Measurements from ENCODE around the gene KMT2B.
A peak's percentile ranks its signal among the peaks of the same experiment; 100 is the strongest.
"Not testable (repeated sequence)": the region's sequence is repeated elsewhere in the genome, so short reads cannot be mapped to it uniquely, and the experiment has no call there.

The KMT2B gene

DNA sequence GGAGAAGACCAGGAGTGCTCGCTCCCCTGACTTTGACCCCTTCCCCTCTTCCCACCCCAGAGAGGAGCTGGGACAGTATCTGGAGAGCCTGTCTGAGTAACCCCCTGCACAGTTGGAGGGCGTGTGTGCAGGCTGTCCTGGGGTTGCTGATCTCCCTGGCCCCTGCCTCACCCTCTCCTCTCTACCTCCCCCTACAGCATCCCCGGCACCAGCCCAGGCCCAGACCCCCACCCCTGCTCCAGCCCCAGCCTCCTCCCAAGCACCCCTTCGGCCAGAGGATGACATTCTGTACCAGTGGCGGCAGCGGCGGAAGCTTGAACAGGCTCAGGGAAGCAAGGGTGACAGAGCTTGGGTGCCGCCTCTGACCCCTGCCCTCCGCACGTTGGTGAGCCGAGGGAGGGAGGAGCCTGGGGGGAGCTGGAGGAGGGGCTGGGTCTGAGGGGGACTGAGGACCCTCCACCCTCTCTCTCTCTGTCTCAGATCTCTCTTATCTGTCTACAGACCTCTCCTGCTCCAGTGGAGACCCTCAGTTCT, 48.8 kb downstream of the KMT2B start:
- TF ChIP-seq, protein P1, sequence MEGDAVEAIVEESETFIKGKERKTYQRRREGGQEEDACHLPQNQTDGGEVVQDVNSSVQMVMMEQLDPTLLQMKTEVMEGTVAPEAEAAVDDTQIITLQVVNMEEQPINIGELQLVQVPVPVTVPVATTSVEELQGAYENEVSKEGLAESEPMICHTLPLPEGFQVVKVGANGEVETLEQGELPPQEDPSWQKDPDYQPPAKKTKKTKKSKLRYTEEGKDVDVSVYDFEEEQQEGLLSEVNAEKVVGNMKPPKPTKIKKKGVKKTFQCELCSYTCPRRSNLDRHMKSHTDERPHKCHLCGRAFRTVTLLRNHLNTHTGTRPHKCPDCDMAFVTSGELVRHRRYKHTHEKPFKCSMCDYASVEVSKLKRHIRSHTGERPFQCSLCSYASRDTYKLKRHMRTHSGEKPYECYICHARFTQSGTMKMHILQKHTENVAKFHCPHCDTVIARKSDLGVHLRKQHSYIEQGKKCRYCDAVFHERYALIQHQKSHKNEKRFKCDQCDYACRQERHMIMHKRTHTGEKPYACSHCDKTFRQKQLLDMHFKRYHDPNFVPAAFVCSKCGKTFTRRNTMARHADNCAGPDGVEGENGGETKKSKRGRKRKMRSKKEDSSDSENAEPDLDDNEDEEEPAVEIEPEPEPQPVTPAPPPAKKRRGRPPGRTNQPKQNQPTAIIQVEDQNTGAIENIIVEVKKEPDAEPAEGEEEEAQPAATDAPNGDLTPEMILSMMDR (IDR thresholded peaks at IDR 0.05; ENCODE audit: extremely low read depth, insufficient read depth, missing control alignments), result no peak
- DNase-seq (ENCODE audit: low spot score), result no peak
- in situ Hi-C loops (cut with MboI; ENCODE audit: low pct_unique_long_range_greater_than_20kb, low sequenced_read_pairs, unreplicated experiment), result no loop called here

DNA sequence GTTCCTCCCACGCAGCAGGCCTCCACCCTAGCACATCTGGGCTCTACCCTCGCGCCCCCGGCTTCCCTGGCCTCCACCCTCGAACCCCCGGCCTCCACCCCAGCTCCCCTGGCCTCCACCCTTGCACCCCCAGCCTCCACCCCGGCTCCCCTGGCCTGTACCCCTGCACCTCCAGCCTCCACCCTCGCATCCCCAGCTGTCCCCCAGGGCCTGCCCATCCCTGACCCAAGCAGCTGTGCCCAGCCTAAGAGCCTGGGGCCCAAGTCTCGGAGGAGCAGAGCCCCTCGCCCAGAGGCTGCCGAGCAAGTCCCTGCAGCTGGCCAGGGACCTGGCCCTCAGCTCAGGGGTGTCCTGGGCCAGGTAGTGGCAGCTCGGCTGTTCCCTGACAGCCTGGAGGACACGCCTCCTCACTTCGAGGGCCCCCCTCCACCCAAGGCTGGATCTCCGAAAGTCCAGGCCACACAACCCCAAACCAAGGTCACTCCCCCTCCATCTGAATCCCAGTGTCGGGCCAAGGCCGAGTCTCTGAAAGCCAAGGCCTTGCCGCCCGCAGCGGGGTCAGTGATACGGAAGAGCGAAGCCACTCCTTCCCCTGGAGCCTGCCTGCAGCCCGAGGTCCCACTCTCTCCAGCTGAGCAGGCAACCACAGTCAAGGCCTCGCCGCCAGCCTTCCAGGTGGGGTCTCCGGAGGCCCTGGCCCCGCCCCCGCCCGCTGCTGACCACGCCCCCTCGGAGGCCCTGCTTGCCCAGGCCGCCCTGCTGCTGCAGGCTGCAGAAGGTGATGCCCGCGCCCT, 49.7 kb downstream of the KMT2B start:
- in situ Hi-C loops (cut with MboI; ENCODE audit: low pct_unique_long_range_greater_than_20kb, low sequenced_read_pairs, unreplicated experiment), result no loop called here
- DNase-seq (ENCODE audit: low spot score), result peak; percentile 26
- TF ChIP-seq, protein P1 (IDR thresholded peaks at IDR 0.05; ENCODE audit: extremely low read depth, insufficient read depth, missing control alignments), result no peak

DNA sequence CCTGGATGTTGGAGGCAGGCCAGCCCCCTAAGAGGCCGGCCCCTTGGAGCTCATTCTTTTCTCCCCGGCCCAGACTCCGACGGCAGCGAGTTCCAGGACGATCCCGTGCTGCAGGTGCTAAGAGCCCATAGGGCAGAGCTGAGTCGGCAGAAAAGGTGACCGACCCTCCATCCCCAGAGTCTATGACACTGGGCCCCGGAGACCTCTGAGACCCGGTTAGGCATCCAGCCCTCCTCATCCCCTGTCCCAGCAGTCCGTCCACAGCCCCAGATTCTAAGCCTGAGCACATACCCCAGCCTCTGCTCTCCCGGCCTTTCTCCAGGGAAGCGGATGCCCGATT, 50.2 kb downstream of the KMT2B start:
- in situ Hi-C loops (cut with MboI; ENCODE audit: low pct_unique_long_range_greater_than_20kb, low sequenced_read_pairs, unreplicated experiment), result no loop called here
- DNase-seq (ENCODE audit: low spot score), result no peak
- TF ChIP-seq, protein P1 (IDR thresholded peaks at IDR 0.05; ENCODE audit: extremely low read depth, insufficient read depth, missing control alignments), result no peak

DNA sequence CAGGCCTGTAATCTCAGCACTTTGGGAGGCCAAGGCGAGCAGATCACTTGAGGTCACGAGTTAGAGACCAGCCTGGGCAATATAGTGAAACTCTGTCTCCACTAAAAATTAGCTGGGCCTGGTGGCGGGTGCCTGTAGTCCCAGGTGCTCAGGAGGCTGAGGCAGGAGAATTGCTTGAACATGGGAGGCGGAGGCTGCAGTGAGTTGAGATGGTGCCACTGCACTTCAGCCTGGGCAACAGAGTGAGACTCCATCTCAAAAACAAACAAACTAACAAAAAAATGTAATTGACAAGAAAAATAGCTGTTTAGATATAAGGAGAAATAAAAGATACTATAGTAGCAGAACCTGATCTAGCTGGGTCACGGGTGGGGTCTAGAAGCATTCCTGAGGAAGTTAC, 54.6 kb downstream of the KMT2B start:
- in situ Hi-C loops (cut with MboI; ENCODE audit: low pct_unique_long_range_greater_than_20kb, low sequenced_read_pairs, unreplicated experiment); DNase-seq (ENCODE audit: low spot score): not testable (repeated sequence)

DNA sequence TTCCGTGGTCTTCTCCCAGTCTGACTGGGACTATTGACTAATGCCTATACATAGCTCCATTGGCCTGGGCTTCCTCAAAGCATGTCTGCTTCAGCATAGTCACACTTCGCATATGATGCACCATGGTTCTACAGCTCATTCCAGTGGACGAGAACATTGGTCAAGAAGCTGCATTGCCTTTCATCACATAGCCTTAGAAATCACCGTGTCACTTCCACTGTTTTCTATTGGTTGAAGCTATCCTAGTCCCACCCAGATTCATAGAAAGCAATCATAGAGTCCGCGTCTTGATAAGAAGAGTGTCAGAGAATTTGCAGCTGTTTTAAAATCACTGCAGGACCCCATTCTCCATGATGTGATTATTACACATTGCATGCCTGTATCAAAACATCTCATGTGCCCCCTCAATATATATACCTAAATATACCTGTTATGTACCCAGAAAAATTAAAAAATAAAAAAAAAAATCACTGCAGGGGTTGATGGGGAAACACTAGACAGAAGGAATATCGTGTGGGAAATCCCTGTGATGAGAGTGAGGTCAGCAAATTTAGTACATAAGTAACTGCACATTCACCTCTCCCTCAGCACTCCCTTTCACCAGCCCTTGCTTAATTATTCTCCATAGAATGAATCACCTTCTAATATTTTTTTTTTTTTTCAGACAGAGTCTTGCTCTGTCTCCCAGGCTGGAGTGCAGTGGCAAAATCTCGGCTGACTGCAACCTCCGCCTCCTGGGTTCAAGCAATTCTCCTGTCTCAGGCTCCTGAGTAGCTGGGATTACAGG, 55.4 kb downstream of the KMT2B start:
- in situ Hi-C loops (cut with MboI; ENCODE audit: low pct_unique_long_range_greater_than_20kb, low sequenced_read_pairs, unreplicated experiment), result no loop called here

DNA sequence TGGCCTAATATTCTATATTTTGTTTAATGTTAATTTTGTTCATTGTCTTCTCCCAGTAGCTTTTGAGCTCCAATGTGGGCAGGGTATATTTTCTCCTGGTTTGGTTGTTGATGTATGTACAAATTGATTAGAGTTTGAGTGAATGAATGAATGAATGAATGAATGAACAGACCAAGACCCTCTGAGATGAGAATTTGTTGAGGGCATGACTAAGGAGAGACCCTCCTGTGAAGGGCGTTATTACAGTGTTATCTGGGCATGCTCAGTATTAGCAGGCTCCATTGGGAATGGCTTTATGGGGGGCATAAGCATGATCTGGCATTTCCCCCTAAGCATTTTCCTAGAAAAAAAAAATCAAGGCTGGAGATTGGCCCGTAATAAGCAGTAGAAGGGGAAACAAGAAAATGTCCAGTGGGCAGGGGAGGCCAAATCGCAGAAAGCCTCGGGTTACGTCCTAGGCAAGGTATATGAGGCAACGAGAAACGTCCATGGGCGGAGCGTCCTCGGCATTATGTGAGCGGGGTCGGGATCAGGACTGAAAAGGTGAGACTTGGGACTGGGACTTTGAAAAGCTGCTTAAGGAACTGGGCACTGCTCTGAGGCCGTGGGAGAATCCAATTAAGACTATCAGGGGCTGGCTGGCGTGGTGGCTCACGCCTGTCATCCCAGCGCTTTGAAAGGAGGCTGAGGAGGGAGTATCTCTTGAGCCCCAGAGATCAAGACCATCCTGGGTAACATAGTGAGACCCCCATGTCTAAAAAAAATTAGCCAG, 56.7 kb downstream of the KMT2B start:
- in situ Hi-C loops (cut with MboI; ENCODE audit: low pct_unique_long_range_greater_than_20kb, low sequenced_read_pairs, unreplicated experiment), result no loop called here
- no peak for DNase-seq (ENCODE audit: low spot score)
- TF ChIP-seq, protein P1 (IDR thresholded peaks at IDR 0.05; ENCODE audit: extremely low read depth, insufficient read depth, missing control alignments), result no peak

More for the DNA sequence above, 55.4 kb downstream of the KMT2B start:
- no peak for DNase-seq (ENCODE audit: low spot score)
- TF ChIP-seq, protein P1 (IDR thresholded peaks at IDR 0.05; ENCODE audit: extremely low read depth, insufficient read depth, missing control alignments), result no peak
